ENCODE data around the gene KRTAP5-5. TPM values are rescaled to one million over a fixed set of nuclear protein-coding genes. Genes with fewer than 3 reads are reported as not detected.

The KRTAP5-5 gene
- total and polyA plus RNA-seq, 2 of the 13 experiments (the other 11 are each of a cell fraction or from before 2014, with no cell fraction given) = not detected

GRCh38 chr11:1674173-1675131 lies 44.9 kb downstream of the KRTAP5-5 start (continued):
- TF ChIP-seq ZNF574 (CRISPR knock-in tag; IDR thresholded peaks at IDR 0.05) (no peak), ZNF160 (CRISPR knock-in tag; IDR thresholded peaks at IDR 0.05) (no peak), TARDBP (CRISPR knock-in tag; IDR thresholded peaks at IDR 0.05) (0 out of 2 replicates have a peak, but pooled peaks have one; percentile 11), TP53 (CRISPR knock-in tag; conservative IDR thresholded peaks at IDR 0.05) (no peak), CREM (IDR thresholded peaks at IDR 0.05) (peak; percentile 76), CREM (CRISPR knock-in tag; IDR thresholded peaks at IDR 0.05) (no peak), ZBTB3 (CRISPR knock-in tag; IDR thresholded peaks at IDR 0.05; ENCODE audit: borderline replicate concordance, low read depth) (0 out of 2 replicates have a peak, but pooled peaks have one; percentile 17), ZNF776 (CRISPR knock-in tag; IDR thresholded peaks at IDR 0.05) (no peak), ZNF562 (CRISPR knock-in tag; IDR thresholded peaks at IDR 0.05; ENCODE audit: borderline replicate concordance) (no peak), ZFP41 (CRISPR knock-in tag; IDR thresholded peaks at IDR 0.05; ENCODE audit: borderline replicate concordance) (no peak), TERF1 (CRISPR knock-in tag; IDR thresholded peaks at IDR 0.05) (no peak), TBP (CRISPR knock-in tag; IDR thresholded peaks at IDR 0.05) (no peak), HNF4A (CRISPR knock-in tag; IDR thresholded peaks at IDR 0.05) (peak; percentile 7), KDM5A (IDR thresholded peaks at IDR 0.05; ENCODE audit: borderline replicate concordance, low read length) (no peak), FOXO4 (CRISPR knock-in tag; conservative IDR thresholded peaks at IDR 0.05) (no peak), FOXJ3 (CRISPR knock-in tag; IDR thresholded peaks at IDR 0.05; ENCODE audit: borderline replicate concordance) (0 out of 2 replicates have a peak, but pooled peaks have one; percentile 53), SYNCRIP (IDR thresholded peaks at IDR 0.05; ENCODE audit: insufficient read depth, low read depth, low read length) (no peak), NFE2L1 (CRISPR knock-in tag; IDR thresholded peaks at IDR 0.05; ENCODE audit: borderline replicate concordance) (no peak), ZNF724P (CRISPR knock-in tag; IDR thresholded peaks at IDR 0.05; ENCODE audit: borderline replicate concordance) (no peak), NFYC (CRISPR knock-in tag; IDR thresholded peaks at IDR 0.05) (no peak)
